ENCODE measurements around the gene SAMHD1.
"Not testable (repeated sequence)": the region's sequence is repeated elsewhere in the genome, so short reads cannot be mapped to it uniquely, and the experiment has no call there.

The SAMHD1 gene

DNA sequence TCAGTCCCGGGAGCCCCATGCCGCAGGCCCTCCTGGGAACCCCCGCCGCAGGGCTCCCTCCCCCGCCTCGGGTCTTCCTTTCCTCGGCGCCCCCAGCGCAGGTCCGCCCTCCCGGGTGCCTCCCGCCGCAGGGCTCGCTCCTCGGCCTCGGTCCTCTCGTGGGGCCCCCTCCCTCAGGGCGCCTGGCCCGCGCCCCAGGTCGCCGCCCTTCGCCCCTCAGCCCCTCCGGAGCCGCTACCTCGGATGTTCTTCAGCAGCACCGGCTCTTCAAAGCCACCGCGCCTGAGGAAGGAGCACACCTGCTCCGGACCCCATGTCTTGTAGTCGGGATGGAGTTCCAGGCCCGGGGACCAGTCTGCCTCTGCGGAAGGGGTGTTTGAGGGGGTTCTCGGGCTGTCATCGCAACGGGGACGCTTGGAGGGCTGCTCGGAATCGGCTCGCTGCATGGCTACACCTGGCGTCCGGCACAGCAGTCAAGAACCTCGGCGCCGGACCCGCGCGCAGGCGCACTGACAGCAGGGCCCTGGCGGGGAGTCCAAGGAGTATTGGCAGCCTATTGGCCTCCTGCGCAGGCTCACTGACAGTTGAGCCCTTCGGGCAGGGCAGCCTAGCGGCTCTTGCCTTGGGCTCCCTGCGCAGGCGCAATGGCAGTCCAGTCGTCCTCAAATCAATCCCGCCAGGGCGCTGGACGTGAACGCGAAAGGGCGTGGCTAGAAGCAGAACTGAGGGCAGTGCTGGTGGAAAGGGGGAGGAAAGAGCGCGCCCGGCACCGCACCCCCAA is at the start of gene SAMHD1:
TSS of gene SAMHD1 (minus strand) at position 511 of the 781 bp plus-strand sequence. CDS start at position 446, 65 bp downstream.
- FAIRE-seq = no peak

GRCh38 chr20:37000171-37000570 is 48.7 kb upstream of the SAMHD1 start:
- not testable (repeated sequence) for FAIRE-seq

DNA sequence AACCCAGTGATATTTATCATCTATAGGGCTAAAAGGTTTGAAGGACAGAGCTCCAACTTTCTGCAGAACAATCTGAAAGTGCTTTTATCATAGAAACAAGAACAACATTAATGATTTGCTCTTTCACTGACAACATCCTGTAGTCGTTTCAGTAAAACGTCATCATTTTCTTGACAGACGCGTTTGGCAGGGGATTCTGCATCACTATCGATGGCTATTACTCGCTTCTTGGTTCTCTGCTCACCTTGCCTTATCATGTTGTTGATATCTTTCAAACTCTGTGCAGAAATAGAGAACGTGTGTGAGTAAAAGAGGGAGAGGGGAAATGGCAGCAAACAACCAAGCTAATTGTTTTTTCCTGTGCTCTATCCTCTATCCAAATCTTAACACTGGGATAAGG is 47.1 kb upstream of the SAMHD1 start:
- FAIRE-seq = no peak

GRCh38 chr20:36997121-36997520 is 45.6 kb upstream of the SAMHD1 start:
- no peak for FAIRE-seq

DNA sequence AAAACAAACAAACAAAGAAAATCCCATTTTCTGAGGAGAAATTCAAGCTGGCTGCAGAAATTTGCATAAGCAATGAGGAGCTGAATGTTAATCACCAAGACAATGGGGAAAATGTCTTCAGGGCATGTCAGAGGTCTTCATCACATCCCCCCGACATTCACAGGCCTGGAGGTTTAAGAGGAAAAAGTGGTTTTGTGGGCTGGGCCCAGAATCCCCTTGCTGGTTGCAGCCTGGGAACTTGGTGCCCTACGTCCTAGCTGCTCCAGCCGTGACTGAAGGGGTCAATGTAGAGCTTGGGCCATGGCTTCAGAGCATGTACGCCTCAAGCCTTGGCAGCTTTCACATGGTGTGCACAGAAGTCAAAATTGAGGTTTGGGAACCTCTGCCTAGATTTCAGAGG is 42.7 kb upstream of the SAMHD1 start:
- not testable (repeated sequence) for FAIRE-seq

DNA sequence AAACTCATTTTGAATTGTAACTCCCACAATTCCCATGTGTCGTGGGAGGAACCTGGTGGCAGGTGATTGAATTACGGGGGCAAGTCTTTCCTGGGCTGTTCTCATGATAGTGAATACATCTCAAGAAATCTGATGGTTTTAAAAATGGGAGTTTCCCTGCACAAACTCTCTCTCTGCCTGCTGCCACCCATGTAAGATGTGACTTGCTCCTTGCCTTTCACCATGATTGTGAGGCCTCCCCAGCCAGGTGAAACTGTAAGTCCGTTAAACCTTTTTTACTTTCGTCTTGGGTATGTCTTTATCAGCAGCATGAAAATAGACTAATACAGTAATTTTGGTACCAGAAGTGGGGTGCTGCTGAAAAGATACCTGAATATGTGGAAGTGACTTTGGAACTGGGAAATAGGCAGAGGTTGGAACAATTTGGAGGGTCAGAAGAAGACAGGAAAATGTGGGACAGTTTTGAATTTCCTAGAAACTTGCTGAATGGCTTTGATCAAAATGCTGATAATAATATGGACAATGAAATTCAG is 41.4 kb upstream of the SAMHD1 start:
- FAIRE-seq = no peak

- FAIRE-seq = no peak
Observed at GRCh38 chr20:36991703-36992102, 40.2 kb upstream of the SAMHD1 start.

DNA sequence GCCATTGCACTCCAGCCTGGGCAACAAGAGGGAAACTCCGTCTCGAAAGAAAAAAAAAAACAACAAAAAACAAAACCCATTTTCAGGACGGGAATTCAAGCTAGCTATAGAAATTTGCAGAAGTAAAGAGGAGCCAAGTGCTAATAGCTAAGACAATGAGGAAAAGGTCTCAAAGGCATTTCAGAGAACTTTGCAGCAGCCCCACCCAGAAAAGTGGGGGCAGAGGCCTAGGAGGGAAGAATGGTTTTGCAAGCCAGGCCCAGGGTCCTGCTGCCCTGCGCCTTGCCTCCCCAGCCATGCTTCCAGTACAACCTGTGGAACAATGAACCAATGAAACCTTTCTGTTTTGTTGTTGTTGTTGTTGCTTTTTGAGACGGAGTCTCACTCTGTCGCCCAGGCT is 38.3 kb upstream of the SAMHD1 start:
- no peak for FAIRE-seq

DNA sequence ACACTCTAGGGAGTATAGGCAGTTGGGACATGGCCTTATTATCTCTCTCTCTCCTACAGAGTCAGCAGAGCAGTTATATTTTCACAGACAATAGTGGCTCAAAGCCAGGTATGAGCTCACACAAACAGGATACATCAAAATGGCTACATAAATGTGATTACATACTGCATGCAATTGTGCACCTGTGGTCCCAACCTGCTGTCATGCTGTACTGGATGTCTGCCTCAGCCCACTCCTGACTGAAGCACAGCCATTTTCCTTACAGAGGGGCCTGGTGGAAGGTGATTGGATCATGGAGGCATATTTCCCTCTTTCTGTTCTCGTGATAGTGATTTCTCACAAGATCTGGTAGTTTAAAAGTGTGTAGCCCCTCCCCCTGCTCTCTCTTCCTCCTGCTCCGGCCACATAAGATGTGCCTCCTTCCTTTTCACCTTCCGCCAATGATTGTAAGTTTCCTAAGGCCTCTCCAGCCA is 37.0 kb upstream of the SAMHD1 start:
- FAIRE-seq = no peak

- FAIRE-seq = no peak
Observed at GRCh38 chr20:36984257-36984638, 32.7 kb upstream of the SAMHD1 start.

DNA sequence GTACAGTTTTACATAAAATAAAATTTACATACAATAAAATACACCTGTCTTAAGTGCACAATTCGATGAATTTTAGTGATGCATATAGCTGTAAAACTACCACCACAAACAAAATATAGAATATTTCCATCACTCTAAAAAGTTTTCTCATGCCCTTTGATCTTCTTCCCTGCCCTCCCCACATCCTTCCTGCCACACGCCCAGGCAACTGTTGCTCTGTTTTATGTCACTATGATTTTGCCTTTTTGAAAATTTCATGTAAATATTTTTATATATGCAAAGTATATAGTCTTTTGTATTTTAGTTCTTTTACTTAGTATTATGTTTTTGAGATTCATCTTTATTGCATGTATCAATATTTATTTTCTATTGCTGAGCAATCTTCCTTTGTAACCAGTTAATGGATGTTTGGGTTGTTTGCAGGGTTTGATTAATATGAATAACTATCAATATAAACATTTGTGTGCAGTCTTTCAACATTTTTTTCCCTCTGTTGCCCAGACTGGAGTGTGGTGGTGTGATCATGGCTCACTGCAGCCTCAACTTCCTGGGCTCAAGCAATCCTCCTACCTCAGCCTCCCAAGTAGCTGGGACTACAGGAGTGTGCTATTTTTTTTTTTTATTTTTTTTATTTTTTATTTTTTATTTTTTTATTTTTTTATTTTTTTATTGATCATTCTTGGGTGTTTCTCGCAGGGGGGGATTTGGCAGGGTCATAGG is 23.8 kb upstream of the SAMHD1 start:
- FAIRE-seq = no peak

- FAIRE-seq = no peak
Observed at GRCh38 chr20:36974660-36975059, 23.2 kb upstream of the SAMHD1 start.

- FAIRE-seq = no peak
Observed at GRCh38 chr20:36971103-36971502, 19.6 kb upstream of the SAMHD1 start.

- FAIRE-seq = no peak
Observed at GRCh38 chr20:36969478-36970186, 18.1 kb upstream of the SAMHD1 start.

DNA sequence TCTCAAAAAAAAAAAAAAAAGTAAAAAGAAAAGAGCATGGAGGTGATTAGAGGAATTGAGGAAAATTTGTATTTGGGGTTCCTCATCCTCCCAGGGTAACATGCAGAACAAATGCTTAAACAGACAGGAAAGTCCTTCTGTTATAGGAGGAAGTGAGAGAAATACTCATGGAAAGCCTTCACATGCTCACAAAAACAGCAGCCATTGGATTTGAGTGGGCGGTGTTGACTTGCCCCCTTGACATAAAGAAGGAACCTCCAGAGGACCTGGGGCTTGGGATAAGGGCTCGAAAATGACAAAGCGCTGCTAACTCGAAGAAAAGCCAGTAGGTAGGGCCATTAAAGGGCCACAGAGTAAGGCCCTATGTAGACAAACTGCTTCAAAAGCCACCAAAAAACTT is 17.5 kb upstream of the SAMHD1 start:
- FAIRE-seq = no peak

DNA sequence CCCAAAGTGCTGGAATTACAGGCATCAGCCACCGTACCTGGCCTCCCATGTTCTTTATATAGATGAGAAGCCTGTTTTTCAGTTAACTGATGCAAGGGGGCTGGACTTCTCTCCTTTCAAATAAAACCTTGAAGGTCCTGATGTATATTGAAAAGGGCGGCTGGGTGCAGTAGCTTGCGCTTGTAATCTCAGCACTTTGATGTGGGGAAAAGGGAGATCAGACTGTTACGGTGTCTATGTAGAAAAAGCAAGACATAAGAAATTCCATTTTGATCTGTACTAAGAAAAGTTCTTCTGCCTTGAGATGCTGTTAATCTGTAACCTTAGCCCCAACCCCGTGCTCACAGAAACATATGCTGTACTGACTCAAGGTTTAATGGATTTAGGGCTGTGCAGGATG is 16.1 kb upstream of the SAMHD1 start:
- no peak for FAIRE-seq

DNA sequence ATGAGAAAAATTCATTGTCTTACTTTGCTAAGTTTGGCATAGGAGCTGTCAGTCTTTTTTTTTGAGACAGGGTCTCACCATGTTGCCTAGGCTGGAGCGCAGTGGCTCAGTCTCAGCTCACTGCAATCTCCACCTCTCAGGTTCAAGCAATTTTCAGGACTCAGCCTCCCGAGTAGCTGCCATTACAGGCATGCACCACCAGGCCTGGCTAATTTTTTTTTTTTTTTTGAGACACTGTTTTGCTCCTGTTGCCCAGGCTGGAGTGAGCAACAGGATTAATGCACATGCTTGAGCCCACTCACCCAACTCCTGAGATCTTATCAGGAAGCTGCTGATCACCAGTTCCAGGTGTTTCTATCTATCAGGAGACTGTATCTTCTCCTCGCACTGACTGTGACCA is 15.5 kb upstream of the SAMHD1 start:
- FAIRE-seq = not testable (repeated sequence)

DNA sequence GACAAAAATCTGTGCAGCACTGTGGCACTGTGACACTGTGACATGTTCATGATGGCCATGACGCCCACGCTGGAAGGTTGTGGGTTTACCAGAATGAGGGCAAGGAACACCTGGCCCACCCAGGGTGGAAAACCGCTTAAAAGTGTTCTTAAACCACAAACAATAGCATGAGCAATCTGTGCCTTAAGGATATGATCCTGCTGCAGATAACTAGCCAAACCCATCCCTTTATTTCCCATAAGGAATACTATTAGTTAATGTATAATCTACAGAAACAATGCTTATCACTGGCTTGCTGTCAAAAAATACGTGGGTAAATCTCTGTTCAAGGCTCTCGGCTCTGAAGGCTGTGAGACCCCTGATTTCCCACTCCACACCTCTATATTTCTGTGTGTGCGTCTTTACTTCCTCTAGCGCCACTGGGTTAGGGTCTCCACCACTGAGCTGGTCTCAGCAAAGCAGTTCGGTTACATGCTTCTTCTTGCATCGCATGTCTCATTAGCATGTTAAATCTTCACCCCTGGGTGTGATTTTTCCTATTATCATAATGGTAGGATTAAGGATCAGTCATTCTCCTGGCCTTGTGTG is 10.9 kb upstream of the SAMHD1 start:
- not testable (repeated sequence) for FAIRE-seq

DNA sequence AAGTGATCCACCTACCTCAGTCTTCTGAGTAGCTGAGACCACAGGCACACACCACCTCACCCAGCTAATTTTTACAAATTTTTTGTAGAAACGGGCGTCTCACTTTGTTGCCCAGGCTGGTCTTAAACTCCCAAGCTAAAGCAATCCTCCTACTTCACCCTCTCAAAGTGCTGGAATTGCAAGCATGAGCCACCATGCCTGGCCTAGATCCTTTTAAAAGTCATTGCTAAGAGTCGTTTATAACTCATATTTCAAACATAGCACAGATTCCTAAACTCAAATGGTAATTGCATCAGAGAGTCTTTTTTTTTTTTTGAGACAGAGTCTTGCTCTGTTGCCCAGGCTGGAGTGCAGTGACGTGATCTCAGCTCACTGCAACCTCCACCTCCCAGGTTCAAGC is 7.7 kb upstream of the SAMHD1 start:
- no peak for FAIRE-seq

- FAIRE-seq = no peak
Observed at GRCh38 chr20:36957875-36958667, 6.6 kb upstream of the SAMHD1 start.

DNA sequence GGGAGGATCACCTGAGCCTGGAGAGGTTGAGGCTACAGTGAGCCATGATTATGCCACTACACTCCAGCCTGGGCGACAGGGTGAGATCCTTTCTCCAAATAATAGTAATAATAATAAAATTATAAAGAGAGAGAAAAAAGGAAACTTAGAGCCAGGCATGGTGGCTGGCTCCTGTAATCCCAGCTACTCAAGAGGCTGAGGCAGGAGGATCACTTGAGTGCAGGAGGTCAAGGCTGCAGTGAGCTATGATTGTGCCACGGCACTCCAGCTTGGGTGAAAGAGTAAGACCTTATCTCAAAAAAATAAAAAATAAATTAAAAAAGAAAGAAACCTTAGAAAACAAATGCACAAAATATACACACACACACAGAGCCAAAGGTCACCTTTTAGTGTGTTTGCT is 5.2 kb upstream of the SAMHD1 start:
- no peak for FAIRE-seq

- no peak for FAIRE-seq
Observed at GRCh38 chr20:36956016-36956415, 4.5 kb upstream of the SAMHD1 start.
